ENCODE results near the gene CIB2.

GRCh38 chr15:78063970-78064385 lies 67.3 kb downstream of the CIB2 start:
- TF ChIP-seq CTCF (IDR thresholded peaks at IDR 0.05) (no peak), MXI1 (IDR thresholded peaks at IDR 0.05; ENCODE audit: low read depth, low read length) (no peak), SMC3 (IDR thresholded peaks at IDR 0.05; ENCODE audit: low read depth, low read length) (no peak), NRF1 (IDR thresholded peaks at IDR 0.05; ENCODE audit: low read depth, low read length) (no peak), EP300 (IDR thresholded peaks at IDR 0.05; ENCODE audit: borderline replicate concordance in 1 of 2, low read depth in 1 of 2, low read length in 1 of 2) (no peak), RCOR1 (IDR thresholded peaks at IDR 0.05; ENCODE audit: low read length) (no peak), JUND (IDR thresholded peaks at IDR 0.05) (no peak), RXRA (IDR thresholded peaks at IDR 0.05; ENCODE audit: borderline replicate concordance, low read depth) (no peak), TAF1 (IDR thresholded peaks at IDR 0.05; ENCODE audit: borderline replicate concordance, low read depth, low read length) (no peak), RAD21 (IDR thresholded peaks at IDR 0.05; ENCODE audit: low read length) (no peak), USF2 (IDR thresholded peaks at IDR 0.05; ENCODE audit: borderline replicate concordance, low read depth, low read length) (no peak)
